Muscle layer of duodenum (tissue), 2 donors: ENCODE results near the gene TEX14.
"Not testable (repeated sequence)": the region's sequence is repeated elsewhere in the genome, so short reads cannot be mapped to it uniquely, and the experiment has no call there.

Experiments
- H3K27ac ChIP-seq: one replicate; pipeline ENCODE4 v1.7.0; 2013; ENCODE audit warnings: mild to moderate bottlenecking, low read length
- H3K27me3 ChIP-seq: one replicate; pipeline ENCODE4 v1.7.0; 2013; ENCODE audit warnings: low read depth, mild to moderate bottlenecking, control low read depth, low read length
- H3K36me3 ChIP-seq, 2 donors: one replicate each; pipeline ENCODE4 v1.7.0; 2013; ENCODE audit warnings: low read length in 2 of 2, control low read depth in 1 of 2, mild to moderate bottlenecking in 1 of 2; ENCODE audit not compliant: insufficient read depth in 2 of 2, control insufficient read depth in 1 of 2
- H3K4me1 ChIP-seq, 2 donors: one replicate each; pipeline ENCODE4 v1.7.0; 2013; ENCODE audit warnings: low read length in 2 of 2, mild to moderate bottlenecking in 2 of 2, control low read depth in 1 of 2, moderate library complexity in 1 of 2; ENCODE audit not compliant: insufficient read depth in 2 of 2, control insufficient read depth in 1 of 2
- H3K4me3 ChIP-seq, 2 donors: one replicate each; pipeline ENCODE4 v1.7.0; 2013; ENCODE audit warnings: low read length in 2 of 2, low read depth in 1 of 2, mild to moderate bottlenecking in 1 of 2
- H3K9me3 ChIP-seq, 2 donors: one replicate each; pipeline ENCODE4 v1.7.0; 2013; ENCODE audit warnings: low read length in 2 of 2, control low read depth in 1 of 2, mild to moderate bottlenecking in 1 of 2; ENCODE audit not compliant: control insufficient read depth in 1 of 2
- donor health status: healthy.

TEX14 gene

GRCh38 chr17:58703137-58703915 is 11.5 kb upstream of the TEX14 start:
- Histone ChIP-seq H3K9me3 (no peaks in the 10 kb centered on the region), H3K27me3 (no peaks in the 10 kb centered on the region), H3K4me1 (no peaks in the 10 kb centered on the region), H3K36me3 (peaks cover 0 to 19% of the 10 kb centered on the region in 2 donors), H3K27ac (no peak overlapping the region), H3K4me3 (no peak overlapping the region)

- H3K4me3 ChIP-seq = no peak overlapping the region
- H3K36me3 ChIP-seq = peaks cover 0 to 19% of the 10 kb centered on the region in 2 donors
- H3K9me3 ChIP-seq = no peaks in the 10 kb centered on the region
- no peak overlapping the region for H3K27ac ChIP-seq
- H3K27me3 ChIP-seq = no peaks in the 10 kb centered on the region
- no peaks in the 10 kb centered on the region for H3K4me1 ChIP-seq
These were observed 10.9 kb upstream of the TEX14 start for GRCh38 chr17:58702708-58703107.

GRCh38 chr17:58702045-58702476 is 10.2 kb upstream of the TEX14 start:
- Histone ChIP-seq H3K4me1 (no peaks in the 10 kb centered on the region), H3K9me3 (no peaks in the 10 kb centered on the region), H3K27ac (no peak overlapping the region), H3K27me3 (no peaks in the 10 kb centered on the region), H3K4me3 (no peak overlapping the region), H3K36me3 (peaks cover 0 to 19% of the 10 kb centered on the region in 2 donors)

- no peaks in the 10 kb centered on the region for H3K4me1 ChIP-seq
- peaks cover 0 to 21% of the 10 kb centered on the region in 2 donors for H3K36me3 ChIP-seq
These were observed 7.9 kb upstream of the TEX14 start for GRCh38 chr17:58699771-58700170.

GRCh38 chr17:58694826-58695225 is 3.0 kb upstream of the TEX14 start:
- H3K27me3 ChIP-seq = no peaks in the 10 kb centered on the region
- H3K36me3 ChIP-seq = peaks cover 0 to 9% of the 10 kb centered on the region in 2 donors
- no peak overlapping the region for H3K27ac ChIP-seq
- H3K4me1 ChIP-seq = peaks cover 6 to 12% of the 10 kb centered on the region in 2 donors
- no peak overlapping the region for H3K4me3 ChIP-seq
- no peaks in the 10 kb centered on the region for H3K9me3 ChIP-seq

More at GRCh38 chr17:58699771-58700170, 7.9 kb upstream of the TEX14 start:
- Histone ChIP-seq H3K27ac (no peak overlapping the region), H3K27me3 (no peaks in the 10 kb centered on the region), H3K9me3 (no peaks in the 10 kb centered on the region), H3K4me3 (no peak overlapping the region)

GRCh38 chr17:58694302-58694701 is 2.5 kb upstream of the TEX14 start:
- no peak overlapping the region for H3K4me3 ChIP-seq
- peaks cover 6 to 12% of the 10 kb centered on the region in 2 donors for H3K4me1 ChIP-seq
- no peaks in the 10 kb centered on the region for H3K9me3 ChIP-seq
- peaks cover 0 to 4% of the 10 kb centered on the region in 2 donors for H3K36me3 ChIP-seq
- H3K27me3 ChIP-seq = no peaks in the 10 kb centered on the region
- no peak overlapping the region for H3K27ac ChIP-seq

GRCh38 chr17:58693751-58694150 is 1.9 kb upstream of the TEX14 start:
- no peaks in the 10 kb centered on the region for H3K9me3 ChIP-seq
- peaks cover 6 to 12% of the 10 kb centered on the region in 2 donors for H3K4me1 ChIP-seq
- peaks cover 0 to 3% of the 10 kb centered on the region in 2 donors for H3K36me3 ChIP-seq
- no peak overlapping the region for H3K27ac ChIP-seq
- H3K27me3 ChIP-seq = no peaks in the 10 kb centered on the region
- no peak overlapping the region for H3K4me3 ChIP-seq

- H3K4me1 ChIP-seq = peaks cover 6 to 12% of the 10 kb centered on the region in 2 donors
- no peaks in the 10 kb centered on the region for H3K27me3 ChIP-seq
- no peaks in the 10 kb centered on the region for H3K9me3 ChIP-seq
- H3K27ac ChIP-seq = peak overlapping the region; percentile 86
- H3K4me3 ChIP-seq = peak overlapping the region; percentile 78 to 92
- peaks cover 0 to 3% of the 10 kb centered on the region in 2 donors for H3K36me3 ChIP-seq
These were observed 1.4 kb upstream of the TEX14 start for GRCh38 chr17:58693208-58693607.

- Histone ChIP-seq H3K27ac (peak within 1 kb of the TSS; percentile 86), H3K36me3 (peaks cover 0 to 3% of the 10 kb centered on the region in 2 donors), H3K9me3 (no peaks in the 10 kb centered on the region), H3K4me3 (peak within 1 kb of the TSS; percentile 78 to 92), H3K27me3 (no peaks in the 10 kb centered on the region), H3K4me1 (peaks cover 6 to 12% of the 10 kb centered on the region in 2 donors)
These were observed 602 bp upstream of the TEX14 start, which contains the start of gene RAD51C for GRCh38 chr17:58692239-58693055. Gene RAD51C, plus strand, starts transcription at chr17:58692602. Its CDS starts 42 bp downstream, at chr17:58692644.

- H3K4me3 ChIP-seq, H3K36me3 ChIP-seq, H3K27ac ChIP-seq, H3K9me3 ChIP-seq, H3K27me3 ChIP-seq: not testable (repeated sequence)
- peaks cover 6 to 12% of the 10 kb centered on the region in 2 donors for H3K4me1 ChIP-seq
These were observed 1.8 kb downstream of the TEX14 start for GRCh38 chr17:58690033-58690432.

- Histone ChIP-seq H3K27ac (no peak overlapping the region), H3K4me1 (peaks cover 5 to 6% of the 10 kb centered on the region in 2 donors), H3K36me3 (no peaks in the 10 kb centered on the region), H3K27me3 (no peaks in the 10 kb centered on the region), H3K4me3 (no peak overlapping the region), H3K9me3 (no peaks in the 10 kb centered on the region)
These were observed 3.3 kb downstream of the TEX14 start for GRCh38 chr17:58688521-58688920.
